Naive thymus-derived CD4-positive, alpha-beta T cell (primary cell): Measurements from ENCODE around the gene JOSD2. TPM values are rescaled to one million over a fixed set of nuclear protein-coding genes. Genes with fewer than 3 reads are reported as not detected.

Experiments
- ATAC-seq: fragments of 150-1000 bp; cut with Tn5 transposase; 2 replicates; pipeline ENCODE4 v1.10.0; 2021; ENCODE audit warnings: mild to moderate bottlenecking, moderate library complexity
- CTCF ChIA-PET: fragments of 350-600 bp; sonication (Branson Sonifier 250); formaldehyde crosslinking; loops from one replicate; lab custom pipeline; 2021; ENCODE audit warnings: antibody characterized with exemption; lab: Charles Lee
- POLR2A ChIA-PET: fragments of 350-600 bp; sonication (Branson Sonifier 250); formaldehyde crosslinking; loops from one replicate; lab custom pipeline; 2021; ENCODE audit warnings: antibody characterized with exemption, inconsistent platforms; lab: Charles Lee
- DNase-seq, 9 donors: peaks; one replicate each; pipeline versions ENCODE4 v3.0.0 to v3.0.0-alpha.2; 2020 to 2022; ENCODE audit warnings: mixed read lengths in 1 of 9
- H3K27ac ChIP-seq: one replicate; pipeline ENCODE4 v1.7.0; 2013; ENCODE audit warnings: mild to moderate bottlenecking, low read depth, low read length, moderate library complexity
- H3K27me3 ChIP-seq, 2 donors: one replicate each; pipeline ENCODE4 v1.7.0; 2013; ENCODE audit warnings: low read length in 2 of 2, mild to moderate bottlenecking in 2 of 2, moderate library complexity in 2 of 2; ENCODE audit not compliant: control insufficient read depth in 2 of 2, insufficient read depth in 2 of 2
- H3K36me3 ChIP-seq, 3 experiments: 1 replicate in 2 of 3; 2 replicates in 1 of 3; pipeline ENCODE4 v1.7.0; 2013; ENCODE audit warnings: low read length in 3 of 3, mild to moderate bottlenecking in 3 of 3, moderate library complexity in 1 of 3; ENCODE audit not compliant: insufficient read depth in 3 of 3, control insufficient read depth in 2 of 3
- H3K4me1 ChIP-seq, 2 donors: one replicate each; pipeline ENCODE4 v1.7.0; 2013; ENCODE audit warnings: low read length in 2 of 2, mild to moderate bottlenecking in 2 of 2, moderate library complexity in 1 of 2; ENCODE audit not compliant: control insufficient read depth in 2 of 2, insufficient read depth in 2 of 2
- H3K4me3 ChIP-seq: 2 replicates; pipeline ENCODE4 v1.7.0; 2013; ENCODE audit warnings: mild to moderate bottlenecking, low read length
- H3K9me3 ChIP-seq, 3 experiments: 1 replicate in 2 of 3; 2 replicates in 1 of 3; pipeline ENCODE4 v1.7.0; 2013; ENCODE audit warnings: low read length in 3 of 3; ENCODE audit not compliant: control insufficient read depth in 2 of 3
- H3K27ac Mint-ChIP-seq, 9 donors: one replicate each; pipeline ENCODE4 v1.8.0; 2020 to 2022; ENCODE audit warnings: mixed read lengths in 9 of 9, mild to moderate bottlenecking in 8 of 9, moderate library complexity in 5 of 9, inconsistent platforms in 2 of 9
- H3K27me3 Mint-ChIP-seq, 5 donors: one replicate each; pipeline ENCODE4 v1.8.0; 2021 to 2022; ENCODE audit warnings: mixed read lengths in 5 of 5, mild to moderate bottlenecking in 1 of 5
- H3K36me3 Mint-ChIP-seq, 5 donors: one replicate each; pipeline ENCODE4 v1.8.0; 2020 to 2022; ENCODE audit warnings: mixed read lengths in 5 of 5, mild to moderate bottlenecking in 3 of 5, inconsistent platforms in 1 of 5
- H3K4me1 Mint-ChIP-seq, 7 donors: one replicate each; pipeline ENCODE4 v1.8.0; 2020 to 2022; ENCODE audit warnings: mixed read lengths in 7 of 7, mild to moderate bottlenecking in 3 of 7, inconsistent platforms in 1 of 7
- H3K4me3 Mint-ChIP-seq, 10 donors: one replicate each; pipeline ENCODE4 v1.8.0; 2020 to 2022; ENCODE audit warnings: mild to moderate bottlenecking in 10 of 10, mixed read lengths in 10 of 10, moderate library complexity in 6 of 10, inconsistent platforms in 2 of 10
- H3K9me3 Mint-ChIP-seq, 11 donors: one replicate each; pipeline ENCODE4 v1.8.0; 2020 to 2022; ENCODE audit warnings: mixed read lengths in 11 of 11, mild to moderate bottlenecking in 4 of 11, inconsistent platforms in 1 of 11, moderate library complexity in 1 of 11
- intact Hi-C, 2 donors: fragments of 100-400 bp; cut with micrococcal nuclease; formaldehyde crosslinking; loops; one replicate each; pipeline ENCODE4 v1.15.1; 2023
- polyA plus RNA-seq, 2 donors: library from polyadenylated mRNA; unstranded; fragments of 300-500 nt; fragmentation: Illumina TruSeq; gene quantifications; one replicate each; pipeline ENCODE4 v1.2.3, GENCODE V29; 2021
- total RNA-seq, 6 experiments: library from RNA in 5 of 6; stranded (reverse) in 5 of 6; gene quantifications; 1 replicate in 5 of 6; 2 replicates in 1 of 6; pipeline ENCODE4 v1.2.3 and lab custom pipeline; 2021 to 2026

JOSD2 gene
- total and polyA plus RNA-seq, 7 experiments from 2014 or later: 13.0 to 45.9 (median 20.1) TPM

DNA sequence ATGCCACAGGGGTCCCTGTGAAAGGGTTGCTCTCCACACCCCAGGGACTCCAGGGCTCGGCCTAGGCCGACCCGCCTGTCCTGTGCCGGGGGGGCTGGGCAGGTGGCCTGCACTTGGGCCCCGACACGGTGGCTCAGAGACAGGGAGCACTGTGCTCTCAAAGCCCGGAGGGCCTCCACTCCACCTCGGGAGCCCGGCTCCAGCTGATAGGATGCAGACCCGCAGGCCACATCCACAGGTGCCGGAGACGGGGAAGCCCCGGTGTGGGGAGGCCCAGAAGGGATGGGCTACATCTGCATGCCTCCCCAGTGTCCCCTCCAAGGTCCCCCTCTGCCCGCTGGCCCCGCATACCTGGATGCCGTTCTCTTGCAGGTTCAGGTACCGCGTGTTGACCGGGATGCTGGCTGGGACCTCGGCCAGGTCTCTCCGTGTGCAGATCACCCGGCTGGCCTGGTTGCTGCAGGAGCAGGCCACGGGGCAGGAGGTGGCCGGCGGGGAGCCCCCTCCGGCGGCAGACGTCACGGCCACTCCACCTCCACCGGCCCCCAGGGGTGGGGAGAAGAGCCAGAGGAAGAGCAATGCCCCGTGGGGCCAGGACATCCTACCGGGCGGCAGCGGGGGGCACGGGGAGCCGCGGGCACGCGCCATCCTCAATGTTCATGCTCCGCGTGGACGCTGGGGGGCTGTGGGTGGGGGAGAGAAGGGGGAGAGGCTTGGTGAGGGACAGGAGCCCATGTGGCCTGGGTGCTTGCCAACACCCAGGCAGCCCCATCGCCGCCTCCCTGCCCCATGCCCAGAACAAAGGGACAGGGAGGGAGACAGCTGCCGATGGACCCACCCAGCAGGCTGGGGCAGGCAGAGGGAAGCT, 37.4 kb upstream of the JOSD2 start:
- H3K36me3 ChIP-seq: no peaks in the 10 kb centered on the region
- no peak overlapping the region for H3K27ac Mint-ChIP-seq
- no peak for DNase-seq
- no peak for ATAC-seq
- H3K4me3 ChIP-seq: no peak overlapping the region
- H3K27me3 ChIP-seq: no peaks in the 10 kb centered on the region
- no peaks in the 10 kb centered on the region for H3K4me1 ChIP-seq
- H3K27ac ChIP-seq: no peak overlapping the region
- ChIA-PET CTCF (no interaction called here), POLR2A (no interaction called here)
- intact Hi-C loops: no loop called here
- H3K27me3 Mint-ChIP-seq: peaks cover 27 to 48% (median 32%) of the 10 kb centered on the region in 5 donors
- H3K4me3 Mint-ChIP-seq: no peak overlapping the region
- H3K9me3 ChIP-seq: no peaks in the 10 kb centered on the region
- H3K9me3 Mint-ChIP-seq: peaks cover 0 to 1% (median 0%) of the 10 kb centered on the region in 11 donors
- peaks cover 0 to 2% (median 0%) of the 10 kb centered on the region in 5 donors for H3K36me3 Mint-ChIP-seq
- peaks cover 0 to 15% (median 7%) of the 10 kb centered on the region in 7 donors for H3K4me1 Mint-ChIP-seq

DNA sequence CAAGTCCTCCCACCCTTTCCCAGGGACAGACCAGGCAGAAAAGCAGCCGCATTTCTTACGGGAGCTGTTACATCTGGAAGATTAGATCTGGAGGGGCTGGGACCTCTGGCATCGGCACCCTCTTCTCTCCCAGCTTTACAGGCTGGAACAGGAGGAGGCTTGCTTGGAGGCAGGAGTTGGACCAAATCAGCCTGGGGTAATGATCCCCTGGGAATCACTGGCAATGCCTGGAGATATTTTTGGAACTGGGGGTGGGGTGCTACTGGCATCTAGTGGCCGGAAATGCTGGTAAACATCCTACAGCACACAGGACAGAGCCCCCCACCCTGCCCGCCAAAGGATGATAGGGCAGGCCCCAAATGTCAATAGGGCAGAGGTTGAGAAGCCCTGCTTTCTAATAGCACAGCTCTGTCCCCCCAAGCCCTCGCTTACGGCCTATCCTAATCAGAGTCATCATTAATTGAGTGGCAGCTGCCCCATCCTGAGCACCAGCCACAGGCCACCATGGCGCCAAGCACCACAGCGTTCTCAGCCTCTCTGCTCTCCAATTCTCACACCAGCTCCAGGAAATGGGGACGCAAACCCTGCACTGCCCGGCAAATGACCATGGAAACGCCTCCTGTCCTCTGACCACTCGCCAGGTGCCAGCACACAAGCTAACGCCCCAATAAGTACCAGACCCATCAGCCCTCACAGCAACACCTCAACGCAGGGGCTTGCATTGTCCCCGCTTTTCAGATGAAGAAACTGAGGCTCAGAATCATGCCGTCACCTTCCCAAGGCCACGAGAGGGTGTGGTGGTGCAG, 36.6 kb upstream of the JOSD2 start:
- no peak for DNase-seq

DNA sequence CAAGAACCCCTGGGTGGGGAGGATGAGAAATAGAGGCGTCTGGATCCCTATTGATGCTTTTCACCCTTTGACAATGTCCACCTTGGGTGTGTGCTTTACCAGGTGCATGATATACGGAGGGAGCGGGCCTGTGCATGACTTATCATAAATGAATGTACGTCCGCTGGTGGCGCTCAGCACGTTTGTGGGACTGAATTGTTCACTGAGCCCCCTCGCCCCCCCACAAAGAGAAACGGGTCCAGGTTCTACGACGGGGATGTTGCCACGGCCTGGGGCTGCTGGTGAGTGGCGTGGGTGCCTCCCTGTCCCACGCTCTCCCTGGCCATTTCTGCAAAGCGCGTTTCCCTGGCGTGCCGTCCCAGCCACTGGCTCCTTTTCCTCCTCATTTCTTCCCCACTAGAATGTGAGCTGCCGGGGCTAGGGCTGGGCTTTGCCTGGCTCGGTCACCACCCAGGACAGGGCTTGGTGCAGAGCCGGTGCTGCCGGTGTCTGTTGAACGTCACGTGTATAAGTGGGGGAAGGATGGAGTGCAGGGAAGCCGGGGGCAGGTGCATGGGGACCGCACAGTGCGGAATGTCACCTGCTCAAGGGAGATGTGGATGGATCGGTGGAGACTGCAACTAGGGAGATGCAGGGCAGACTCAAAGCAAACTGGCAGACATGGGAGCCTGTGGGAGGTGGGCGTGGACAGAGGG, 35.7 kb upstream of the JOSD2 start:
- Mint-ChIP-seq H3K4me1 (peaks cover 0 to 7% (median 3%) of the 10 kb centered on the region in 7 donors), H3K27ac (no peak overlapping the region), H3K4me3 (peak overlapping the region in 1 of 10 donors; percentile 6), H3K27me3 (peaks cover 10 to 33% (median 16%) of the 10 kb centered on the region in 5 donors), H3K9me3 (no peaks in the 10 kb centered on the region), H3K36me3 (no peaks in the 10 kb centered on the region)
- ChIA-PET CTCF (no interaction called here), POLR2A (no interaction called here)
- no peak overlapping the region for H3K4me3 ChIP-seq
- no peaks in the 10 kb centered on the region for H3K9me3 ChIP-seq
- intact Hi-C loops: no loop called here
- no peak for DNase-seq
- H3K4me1 ChIP-seq: no peaks in the 10 kb centered on the region
- ATAC-seq: no peak
- no peaks in the 10 kb centered on the region for H3K36me3 ChIP-seq
- H3K27me3 ChIP-seq: no peaks in the 10 kb centered on the region
- H3K27ac ChIP-seq: no peak overlapping the region

More for the DNA sequence above, 36.6 kb upstream of the JOSD2 start:
- Mint-ChIP-seq H3K27ac (no peak overlapping the region), H3K4me3 (no peak overlapping the region), H3K9me3 (peaks cover 0 to 1% (median 0%) of the 10 kb centered on the region in 11 donors), H3K36me3 (no peaks in the 10 kb centered on the region), H3K27me3 (peaks cover 19 to 40% (median 23%) of the 10 kb centered on the region in 5 donors), H3K4me1 (peaks cover 0 to 11% (median 7%) of the 10 kb centered on the region in 7 donors)
- no peak overlapping the region for H3K27ac ChIP-seq
- H3K4me1 ChIP-seq: no peaks in the 10 kb centered on the region
- no peak overlapping the region for H3K4me3 ChIP-seq
- H3K9me3 ChIP-seq: no peaks in the 10 kb centered on the region
- ATAC-seq: no peak
- POLR2A ChIA-PET: no interaction called here
- intact Hi-C loops: no loop called here
- H3K27me3 ChIP-seq: no peaks in the 10 kb centered on the region
- CTCF ChIA-PET: no interaction called here
- no peaks in the 10 kb centered on the region for H3K36me3 ChIP-seq

DNA sequence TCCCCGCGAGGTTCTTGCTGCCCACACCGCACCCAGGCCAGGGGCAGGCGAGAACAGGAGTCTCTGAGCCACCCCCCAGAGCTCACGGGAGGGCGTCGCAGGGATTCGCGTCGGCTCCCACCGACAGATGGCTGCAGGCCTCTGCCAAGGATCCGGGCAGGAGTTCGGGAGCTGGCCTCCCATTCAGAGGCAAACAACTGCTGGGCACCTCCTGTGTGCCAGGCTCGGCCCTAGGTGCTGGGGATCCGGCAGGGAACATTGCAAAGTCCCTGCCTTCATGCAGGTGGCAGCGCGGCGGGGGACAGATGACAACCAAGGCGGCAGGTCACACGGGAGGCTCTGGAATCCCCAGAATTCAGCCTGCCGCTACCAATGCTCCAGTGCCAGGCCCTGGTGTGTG, 32.0 kb upstream of the JOSD2 start:
- Mint-ChIP-seq H3K27me3 (peaks cover 0 to 15% (median 0%) of the 10 kb centered on the region in 5 donors), H3K9me3 (no peaks in the 10 kb centered on the region), H3K36me3 (no peaks in the 10 kb centered on the region), H3K27ac (no peak overlapping the region), H3K4me3 (no peak overlapping the region), H3K4me1 (peaks cover 0 to under 1% (median 0%) of the 10 kb centered on the region in 7 donors)
- ATAC-seq (no peak), DNase-seq (no peak)
- Histone ChIP-seq H3K9me3 (no peaks in the 10 kb centered on the region), H3K4me1 (no peaks in the 10 kb centered on the region), H3K36me3 (no peaks in the 10 kb centered on the region), H3K27me3 (no peaks in the 10 kb centered on the region), H3K27ac (no peak overlapping the region), H3K4me3 (no peak overlapping the region)
- intact Hi-C loops: no loop called here
- POLR2A ChIA-PET: no interaction called here
- CTCF ChIA-PET: interaction anchor here (0.6 kb wide), 1 partner anchor 980 kb away, joined by 4 read pairs; no protein-coding TSS in a partner anchor

DNA sequence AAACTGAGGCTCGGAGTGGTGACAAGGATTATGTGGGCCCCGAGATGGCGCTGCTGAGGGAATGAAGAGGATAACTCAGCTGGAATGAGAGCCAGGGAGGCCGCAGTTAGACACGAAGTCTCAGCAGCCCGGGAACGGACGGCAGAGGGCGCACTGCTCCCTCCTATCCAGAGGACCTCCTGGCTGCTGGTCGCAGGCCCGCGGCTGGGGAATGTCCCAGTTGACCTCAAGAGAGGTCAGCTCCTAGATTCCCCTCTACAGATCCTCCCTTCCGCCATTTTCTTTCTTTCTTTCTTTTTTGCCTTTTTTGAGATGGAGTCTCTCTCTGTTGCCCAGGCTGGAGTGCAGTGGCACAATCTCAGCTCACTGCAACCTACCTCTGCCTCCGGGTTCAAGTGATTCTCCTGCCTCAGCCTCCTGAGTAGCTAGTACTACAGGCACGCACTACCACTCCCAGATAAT, 26.8 kb upstream of the JOSD2 start:
- ChIA-PET CTCF (interaction anchor here (0.6 to 1.8 kb wide), 6 partner anchors 11 to 384 kb away, joined by 3 to 9 read pairs (median 4); no protein-coding TSS in a partner anchor), POLR2A (no interaction called here)
- ATAC-seq (peak; percentile 67), DNase-seq (peak in 8 of 9 donors; percentile 29 to 67 (median 40))
- Mint-ChIP-seq H3K27ac (peak overlapping the region in 1 of 9 donors; percentile 38), H3K4me3 (no peak overlapping the region), H3K27me3 (peaks cover 0 to 23% (median 12%) of the 10 kb centered on the region in 5 donors), H3K4me1 (peaks cover 0 to 5% (median 0%) of the 10 kb centered on the region in 7 donors), H3K36me3 (peaks cover 0 to 7% (median 4%) of the 10 kb centered on the region in 5 donors), H3K9me3 (peaks cover 0 to 8% (median 6%) of the 10 kb centered on the region in 11 donors)
- Histone ChIP-seq H3K4me3 (no peak overlapping the region), H3K27me3 (no peaks in the 10 kb centered on the region), H3K36me3 (no peaks in the 10 kb centered on the region), H3K27ac (no peak overlapping the region), H3K9me3 (no peaks in the 10 kb centered on the region), H3K4me1 (no peaks in the 10 kb centered on the region)
- intact Hi-C loops: loop anchor here in 1 of 2 donors (2.0 kb wide), 1 partner anchor 385 kb away; no protein-coding TSS in a partner anchor

DNA sequence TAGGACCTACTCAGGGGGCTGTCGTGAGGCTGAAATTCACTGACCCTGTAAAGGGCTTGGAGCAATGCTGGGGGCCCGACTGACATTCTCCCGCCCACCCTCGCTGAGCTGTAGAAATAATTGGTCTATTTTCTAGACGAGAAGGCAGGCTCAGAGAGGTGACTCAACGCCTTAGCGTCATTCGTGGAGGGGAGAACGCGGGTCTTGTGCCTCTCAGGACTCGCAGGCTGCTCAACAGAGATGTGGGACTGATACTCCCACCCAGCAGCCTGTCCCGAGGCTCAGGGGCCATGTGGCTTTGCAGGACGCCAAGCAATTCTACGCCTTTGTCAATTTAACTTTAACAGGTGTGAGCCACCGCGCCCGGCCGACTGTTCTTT, 26.3 kb upstream of the JOSD2 start:
- Histone ChIP-seq H3K27me3 (no peaks in the 10 kb centered on the region), H3K36me3 (no peaks in the 10 kb centered on the region), H3K4me1 (no peaks in the 10 kb centered on the region), H3K27ac (no peak overlapping the region), H3K9me3 (no peaks in the 10 kb centered on the region), H3K4me3 (no peak overlapping the region)
- CTCF ChIA-PET: interaction anchor here (0.9 to 1.8 kb wide), 4 partner anchors 19 to 385 kb away, joined by 3 to 5 read pairs (median 4); no protein-coding TSS in a partner anchor
- DNase-seq: no peak
- intact Hi-C loops: loop anchor here in 1 of 2 donors (2.0 kb wide), 1 partner anchor 386 kb away; no protein-coding TSS in a partner anchor
- POLR2A ChIA-PET: no interaction called here
- peaks cover 0 to 13% (median 9%) of the 10 kb centered on the region in 11 donors for H3K9me3 Mint-ChIP-seq
- H3K4me1 Mint-ChIP-seq: peaks cover 0 to 5% (median 0%) of the 10 kb centered on the region in 7 donors
- peaks cover 0 to 28% (median 17%) of the 10 kb centered on the region in 5 donors for H3K27me3 Mint-ChIP-seq
- H3K27ac Mint-ChIP-seq: no peak overlapping the region
- ATAC-seq: no peak
- peaks cover 0 to 12% (median 4%) of the 10 kb centered on the region in 5 donors for H3K36me3 Mint-ChIP-seq
- no peak overlapping the region for H3K4me3 Mint-ChIP-seq
